Measurements from ENCODE around the gene CEP72.
"Not testable (repeated sequence)": the region's sequence is repeated elsewhere in the genome, so short reads cannot be mapped to it uniquely, and the experiment has no call there.

Gene CEP72

GRCh38 chr5:620152-620551 is 8.0 kb downstream of the CEP72 start:
- no peak for DNase-seq

- no peak for DNase-seq
Measured at GRCh38 chr5:620586-621180, 8.5 kb downstream of the CEP72 start.

- DNase-seq = no peak
Measured at GRCh38 chr5:621341-621761, 9.2 kb downstream of the CEP72 start.

- DNase-seq = no peak
Measured at GRCh38 chr5:622359-622758, 10.2 kb downstream of the CEP72 start.

- no peak for DNase-seq
Measured at GRCh38 chr5:622946-623522, 10.9 kb downstream of the CEP72 start.

- DNase-seq = no peak
Measured at GRCh38 chr5:623531-623930, 11.4 kb downstream of the CEP72 start.

GRCh38 chr5:624118-624950 is 12.2 kb downstream of the CEP72 start:
- no peak for DNase-seq

GRCh38 chr5:624951-625230 is 12.8 kb downstream of the CEP72 start:
- DNase-seq = no peak

GRCh38 chr5:625516-625915 is 13.4 kb downstream of the CEP72 start:
- no peak for DNase-seq

GRCh38 chr5:626850-627249 is 14.7 kb downstream of the CEP72 start:
- DNase-seq = no peak

- DNase-seq = no peak
Measured at GRCh38 chr5:627840-628239, 15.7 kb downstream of the CEP72 start.

GRCh38 chr5:628351-629205 is 16.4 kb downstream of the CEP72 start:
- DNase-seq = not testable (repeated sequence)

GRCh38 chr5:633501-633955 is 21.4 kb downstream of the CEP72 start:
- DNase-seq = no peak

GRCh38 chr5:634191-634590 is 22.1 kb downstream of the CEP72 start:
- DNase-seq = no peak

GRCh38 chr5:635306-636055 is 23.3 kb downstream of the CEP72 start:
- no peak for DNase-seq

- no peak for DNase-seq
Measured at GRCh38 chr5:636951-637350, 24.8 kb downstream of the CEP72 start.

- DNase-seq = no peak
Measured at GRCh38 chr5:637581-638450, 25.7 kb downstream of the CEP72 start.

GRCh38 chr5:638501-639252 is 26.5 kb downstream of the CEP72 start:
- no peak for DNase-seq

GRCh38 chr5:639253-639530 is 27.1 kb downstream of the CEP72 start:
- DNase-seq = no peak

- DNase-seq = no peak
Measured at GRCh38 chr5:639584-640213, 27.6 kb downstream of the CEP72 start.
